H9 (cell line): ENCODE results near the gene CEP164. TPM values are rescaled to one million over a fixed set of nuclear protein-coding genes. Genes with fewer than 3 reads are reported as not detected.

Experiments
- DNase-seq: peaks from one replicate; pipeline ENCODE4 v3.0.0-alpha.2; 2017
- H2AFZ ChIP-seq: one replicate; pipeline ENCODE4 v1.6.1; 2013; ENCODE audit warnings: mild to moderate bottlenecking, low read length, control low read depth, moderate library complexity
- H2AK5ac ChIP-seq: 2 replicates; pipeline ENCODE4 v1.6.1; 2013; ENCODE audit warnings: low read length, control low read depth, mixed read lengths; ENCODE audit not compliant: insufficient read length
- H2BK120ac ChIP-seq: one replicate; pipeline ENCODE4 v1.6.1; 2013; ENCODE audit warnings: low read depth, mild to moderate bottlenecking, low read length, control low read depth, inconsistent platforms; ENCODE audit not compliant: poor library complexity, severe bottlenecking
- H2BK12ac ChIP-seq: 2 replicates; pipeline ENCODE4 v1.6.1; 2013; ENCODE audit warnings: low read length, control low read depth, mixed read lengths, low read depth; ENCODE audit not compliant: insufficient read length
- H2BK15ac ChIP-seq: 2 replicates; pipeline ENCODE4 v1.6.1; 2013; ENCODE audit warnings: low read depth, low read length, control low read depth
- H2BK20ac ChIP-seq: one replicate; pipeline ENCODE4 v1.6.1; 2013; ENCODE audit warnings: low read depth, mild to moderate bottlenecking, low read length, control low read depth, inconsistent platforms; ENCODE audit not compliant: poor library complexity, severe bottlenecking
- H2BK5ac ChIP-seq: 2 replicates; pipeline ENCODE4 v1.6.1; 2013; ENCODE audit warnings: low read length, control low read depth, mixed read lengths; ENCODE audit not compliant: insufficient read length
- H3K14ac ChIP-seq: 2 replicates; pipeline ENCODE4 v1.6.1; 2013; ENCODE audit warnings: low read length, control low read depth; ENCODE audit not compliant: insufficient read depth
- H3K18ac ChIP-seq: 2 replicates; pipeline ENCODE4 v1.6.1; 2013; ENCODE audit warnings: low read depth, mild to moderate bottlenecking, mixed read lengths, low read length, control low read depth; ENCODE audit not compliant: insufficient read length
- H3K23ac ChIP-seq: 2 replicates; pipeline ENCODE4 v1.6.1; 2013; ENCODE audit warnings: low read length, control low read depth, mixed read lengths, low read depth; ENCODE audit not compliant: insufficient read length
- H3K23me2 ChIP-seq: 2 replicates; pipeline ENCODE4 v1.6.1; 2013; ENCODE audit warnings: low read depth, mild to moderate bottlenecking, mixed read lengths, low read length, control low read depth; ENCODE audit not compliant: insufficient read length, poor library complexity, severe bottlenecking
- H3K27ac ChIP-seq: 2 replicates; pipeline ENCODE4 v1.5.1; 2013; ENCODE audit warnings: low read length, control low read depth, mixed read lengths, low read depth; ENCODE audit not compliant: insufficient read length
- H3K27me3 ChIP-seq: 2 replicates; pipeline ENCODE4 v1.6.1; 2013; ENCODE audit warnings: low read length, control low read depth, inconsistent platforms; ENCODE audit not compliant: insufficient read depth
- H3K4ac ChIP-seq: 2 replicates; pipeline ENCODE4 v1.6.1; 2013; ENCODE audit warnings: low read depth, mild to moderate bottlenecking, control low read depth, inconsistent platforms, low read length, moderate library complexity
- H3K4me1 ChIP-seq: 2 replicates; pipeline ENCODE4 v1.6.1; 2013; ENCODE audit warnings: low read length, control low read depth, inconsistent platforms; ENCODE audit not compliant: insufficient read depth
- H3K4me2 ChIP-seq: 2 replicates; pipeline ENCODE4 v1.6.1; 2013; ENCODE audit warnings: low read length, control low read depth, mixed read lengths; ENCODE audit not compliant: insufficient read length, insufficient read depth
- H3K56ac ChIP-seq: 2 replicates; pipeline ENCODE4 v1.6.1; 2013; ENCODE audit warnings: low read depth, mild to moderate bottlenecking, mixed read lengths, low read length, control low read depth; ENCODE audit not compliant: insufficient read length
- H3K79me1 ChIP-seq: 2 replicates; pipeline ENCODE4 v1.6.1; 2013; ENCODE audit warnings: low read depth, mild to moderate bottlenecking, moderate library complexity, low read length, control low read depth, inconsistent platforms; ENCODE audit not compliant: insufficient read depth, poor library complexity, severe bottlenecking
- H3K79me2 ChIP-seq: 2 replicates; pipeline ENCODE4 v1.6.1; 2013; ENCODE audit warnings: low read length, control low read depth, inconsistent platforms; ENCODE audit not compliant: insufficient read depth
- H3K9ac ChIP-seq: 2 replicates; pipeline ENCODE4 v1.6.1; 2013; ENCODE audit warnings: low read length, control low read depth, mixed read lengths; ENCODE audit not compliant: insufficient read length; ENCODE audit errors: extremely low read depth
- H3K9me3 ChIP-seq: one replicate; pipeline ENCODE4 v1.6.1; 2013; ENCODE audit warnings: low read depth, low read length, inconsistent platforms; ENCODE audit not compliant: control insufficient read depth
- H3T11ph ChIP-seq: one replicate; pipeline ENCODE4 v1.6.1; 2013; ENCODE audit warnings: mild to moderate bottlenecking, low read length, control low read depth, inconsistent platforms
- H4K20me1 ChIP-seq: one replicate; pipeline ENCODE4 v1.6.1; 2013; ENCODE audit not compliant: control insufficient read depth, insufficient read length, insufficient read depth
- H4K5ac ChIP-seq: 2 replicates; pipeline ENCODE4 v1.6.1; 2013; ENCODE audit warnings: low read depth, mild to moderate bottlenecking, mixed read lengths, low read length, control low read depth; ENCODE audit not compliant: insufficient read length
- H4K8ac ChIP-seq: replicated peaks from 2 replicates; pipeline ENCODE4 v1.6.1; 2013; ENCODE audit warnings: low read length, control low read depth, mixed read lengths, low read depth; ENCODE audit not compliant: insufficient read length
- H4K91ac ChIP-seq: 2 replicates; pipeline ENCODE4 v1.6.1; 2013; ENCODE audit warnings: low read depth, mild to moderate bottlenecking, moderate library complexity, mixed read lengths, low read length, control low read depth; ENCODE audit not compliant: insufficient read length
- H3K27ac Mint-ChIP-seq, 3 experiments: 2 replicates in 2 of 3; 3 replicates in 1 of 3; pipeline ENCODE4 v1.8.0; 2020 to 2021; ENCODE audit warnings: mixed read lengths in 3 of 3, mild to moderate bottlenecking in 1 of 3, moderate library complexity in 1 of 3
- H3K27me3 Mint-ChIP-seq: 2 replicates; pipeline ENCODE4 v1.8.0; 2021; ENCODE audit warnings: low read depth, mild to moderate bottlenecking, moderate library complexity, mixed read lengths
- H3K36me3 Mint-ChIP-seq, 3 experiments: 2 replicates in 2 of 3; 3 replicates in 1 of 3; pipeline ENCODE4 v1.8.0; 2020 to 2021; ENCODE audit warnings: low read depth in 3 of 3, mixed read lengths in 3 of 3; ENCODE audit not compliant: insufficient read depth in 1 of 3
- H3K4me1 Mint-ChIP-seq, 2 experiments: 2 replicates each; pipeline ENCODE4 v1.8.0; 2020; ENCODE audit warnings: mixed read lengths in 2 of 2
- H3K4me3 Mint-ChIP-seq, 2 experiments: 2 replicates in 1 of 2; 3 replicates in 1 of 2; pipeline ENCODE4 v1.8.0; 2020 to 2021; ENCODE audit warnings: mild to moderate bottlenecking in 2 of 2, mixed read lengths in 2 of 2, moderate library complexity in 1 of 2
- H3K9me3 Mint-ChIP-seq, 2 experiments: 2 replicates in 1 of 2; 3 replicates in 1 of 2; pipeline ENCODE4 v1.8.0; 2020; ENCODE audit warnings: mild to moderate bottlenecking in 2 of 2, mixed read lengths in 2 of 2, moderate library complexity in 1 of 2
- WGBS: extraction: QIAGEN DNeasy Blood & Tissue Kit; methylation state at CpG from one replicate; pipeline ENCODE4 v1.1.7; 2013; ENCODE audit warnings: missing lambda C conversion rate, low lambda C conversion rate, mixed read lengths; ENCODE audit not compliant: insufficient read length; ENCODE audit errors: extremely low coverage; 5-methylcytosine and 5-hydroxymethylcytosine counted together
- total RNA-seq: library from RNA; stranded (reverse); gene quantifications from 2 replicates; pipeline ENCODE4 v1.2.1, GENCODE V29; 2021
- TF ChIP-seq, protein P1 (sequence below): fragments of 200-600 bp; sonication (generic); conservative IDR thresholded peaks from 3 replicates; pipeline ENCODE4 v1.8.0; 2021; ENCODE audit warnings: antibody characterized with exemption, mild to moderate bottlenecking

CEP164 gene
- total RNA-seq, 1 experiment from 2014 or later = 24.9 TPM

DNA sequence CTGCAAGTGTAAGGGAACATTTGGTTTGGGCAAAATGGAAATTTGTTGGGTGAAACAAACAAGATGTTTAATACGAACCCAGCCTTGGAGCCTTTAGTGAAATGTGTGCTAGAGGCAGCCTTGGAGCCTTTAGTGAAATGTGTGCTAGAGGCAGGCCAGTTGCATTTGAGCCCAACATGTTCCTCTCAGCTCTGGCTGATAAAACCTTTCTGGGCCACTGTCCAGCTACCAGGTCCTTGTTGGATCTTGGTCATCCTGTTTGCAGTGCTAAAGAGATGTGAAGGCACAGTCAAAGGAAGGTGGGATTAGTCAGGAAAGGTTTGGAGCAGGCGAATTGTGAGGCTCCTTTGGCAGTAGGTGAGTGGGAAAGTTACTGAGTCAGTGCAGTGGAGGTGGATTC, 48.9 kb downstream of the CEP164 start:
- Mint-ChIP-seq H3K9me3 (no peaks in the 10 kb centered on the region), H3K27ac (no peak overlapping the region), H3K4me1 (peaks cover 0 to 2% of the 10 kb centered on the region in 2 experiments; a peak in 1 of 4 replicates), H3K27me3 (no peaks in the 10 kb centered on the region), H3K36me3 (peaks cover 11 to 32% (median 18%) of the 10 kb centered on the region in 3 experiments; a peak in 6 of 7 replicates), H3K4me3 (no peak overlapping the region)
- no peaks in the 10 kb centered on the region for H3K27me3 ChIP-seq
- H3K9ac ChIP-seq = no peak overlapping the region
- no peaks in the 10 kb centered on the region for H3K79me1 ChIP-seq
- no peak for DNase-seq
- no peak overlapping the region for H2BK12ac ChIP-seq
- no peak overlapping the region for H3K27ac ChIP-seq
- no peak overlapping the region for H2BK120ac ChIP-seq
- no peak overlapping the region for H3K4ac ChIP-seq
- no peaks in the 10 kb centered on the region for H3K23me2 ChIP-seq
- no peak overlapping the region for H3T11ph ChIP-seq
- no peak overlapping the region for H3K56ac ChIP-seq
- H3K14ac ChIP-seq = no peak overlapping the region
- H3K9me3 ChIP-seq = no peaks in the 10 kb centered on the region
- no peaks in the 10 kb centered on the region for H3K79me2 ChIP-seq
- H2BK5ac ChIP-seq = no peak overlapping the region
- no CpG with 5 or more reads among the region's 2 CpGs for WGBS
- no peak overlapping the region for H3K23ac ChIP-seq
- H3K4me2 ChIP-seq = no peak overlapping the region
- H4K8ac ChIP-seq = no peak overlapping the region
- H3K18ac ChIP-seq = no peak overlapping the region
- no peak overlapping the region for H2BK15ac ChIP-seq
- H2AK5ac ChIP-seq = no peak overlapping the region
- H4K20me1 ChIP-seq = no peaks in the 10 kb centered on the region
- H4K91ac ChIP-seq = no peak overlapping the region
- no peaks in the 10 kb centered on the region for H3K4me1 ChIP-seq
- no peak overlapping the region for H4K5ac ChIP-seq
- H2BK20ac ChIP-seq = no peak overlapping the region
- TF ChIP-seq, protein P1, sequence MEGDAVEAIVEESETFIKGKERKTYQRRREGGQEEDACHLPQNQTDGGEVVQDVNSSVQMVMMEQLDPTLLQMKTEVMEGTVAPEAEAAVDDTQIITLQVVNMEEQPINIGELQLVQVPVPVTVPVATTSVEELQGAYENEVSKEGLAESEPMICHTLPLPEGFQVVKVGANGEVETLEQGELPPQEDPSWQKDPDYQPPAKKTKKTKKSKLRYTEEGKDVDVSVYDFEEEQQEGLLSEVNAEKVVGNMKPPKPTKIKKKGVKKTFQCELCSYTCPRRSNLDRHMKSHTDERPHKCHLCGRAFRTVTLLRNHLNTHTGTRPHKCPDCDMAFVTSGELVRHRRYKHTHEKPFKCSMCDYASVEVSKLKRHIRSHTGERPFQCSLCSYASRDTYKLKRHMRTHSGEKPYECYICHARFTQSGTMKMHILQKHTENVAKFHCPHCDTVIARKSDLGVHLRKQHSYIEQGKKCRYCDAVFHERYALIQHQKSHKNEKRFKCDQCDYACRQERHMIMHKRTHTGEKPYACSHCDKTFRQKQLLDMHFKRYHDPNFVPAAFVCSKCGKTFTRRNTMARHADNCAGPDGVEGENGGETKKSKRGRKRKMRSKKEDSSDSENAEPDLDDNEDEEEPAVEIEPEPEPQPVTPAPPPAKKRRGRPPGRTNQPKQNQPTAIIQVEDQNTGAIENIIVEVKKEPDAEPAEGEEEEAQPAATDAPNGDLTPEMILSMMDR = no peak
- H2AFZ ChIP-seq = no peak overlapping the region
